ENCODE results near the gene HCN4.

Gene HCN4

GRCh38 chr15:73378089-73378488, 9.3 kb upstream of the HCN4 start:
- DNase-seq (ENCODE audit: low read depth in 2 of 2): no peak

GRCh38 chr15:73375755-73376305, 7.1 kb upstream of the HCN4 start:
- DNase-seq (ENCODE audit: low read depth in 2 of 2): no peak

- no peak for DNase-seq (ENCODE audit: low read depth in 2 of 2)
Measured at GRCh38 chr15:73375012-73375411, 6.3 kb upstream of the HCN4 start.

- no peak for DNase-seq (ENCODE audit: low read depth in 2 of 2)
Measured at GRCh38 chr15:73374604-73375003, 5.8 kb upstream of the HCN4 start.

- DNase-seq (ENCODE audit: low read depth in 2 of 2): no peak
Measured at GRCh38 chr15:73373221-73373620, 4.5 kb upstream of the HCN4 start.

- no peak for DNase-seq (ENCODE audit: low read depth in 2 of 2)
Measured at GRCh38 chr15:73371812-73372211, 3.1 kb upstream of the HCN4 start.

- DNase-seq (ENCODE audit: low read depth in 2 of 2): no peak
Measured at GRCh38 chr15:73370151-73370550, 1.4 kb upstream of the HCN4 start.

- DNase-seq (ENCODE audit: low read depth in 2 of 2): no peak
Measured at GRCh38 chr15:73369154-73369694, 466 bp upstream of the HCN4 start.

- DNase-seq (ENCODE audit: low read depth in 2 of 2): no peak
Measured at GRCh38 chr15:73367624-73368300, 996 bp downstream of the HCN4 start.

- DNase-seq (ENCODE audit: low read depth in 2 of 2): no peak
Measured at GRCh38 chr15:73366766-73367623, 1.8 kb downstream of the HCN4 start.

- DNase-seq (ENCODE audit: low read depth in 2 of 2): no peak
Measured at GRCh38 chr15:73364070-73364469, 4.7 kb downstream of the HCN4 start.

GRCh38 chr15:73362900-73363299, 5.9 kb downstream of the HCN4 start:
- DNase-seq (ENCODE audit: low read depth in 2 of 2): no peak

GRCh38 chr15:73361337-73361736, 7.4 kb downstream of the HCN4 start:
- DNase-seq (ENCODE audit: low read depth in 2 of 2): no peak

GRCh38 chr15:73359651-73360050, 9.1 kb downstream of the HCN4 start:
- no peak for DNase-seq (ENCODE audit: low read depth in 2 of 2)

GRCh38 chr15:73357999-73358665, 10.6 kb downstream of the HCN4 start:
- no peak for DNase-seq (ENCODE audit: low read depth in 2 of 2)

GRCh38 chr15:73355612-73356265, 13.0 kb downstream of the HCN4 start:
- no peak for DNase-seq (ENCODE audit: low read depth in 2 of 2)

GRCh38 chr15:73354241-73354640, 14.5 kb downstream of the HCN4 start:
- no peak for DNase-seq (ENCODE audit: low read depth in 2 of 2)

- no peak for DNase-seq (ENCODE audit: low read depth in 2 of 2)
Measured at GRCh38 chr15:73353734-73354133, 15.0 kb downstream of the HCN4 start.

- no peak for DNase-seq (ENCODE audit: low read depth in 2 of 2)
Measured at GRCh38 chr15:73352082-73352481, 16.7 kb downstream of the HCN4 start.

GRCh38 chr15:73349191-73349590, 19.6 kb downstream of the HCN4 start:
- no peak for DNase-seq (ENCODE audit: low read depth in 2 of 2)

GRCh38 chr15:73346735-73347312, 21.9 kb downstream of the HCN4 start:
- peak; percentile 42 to 55 for DNase-seq (ENCODE audit: low read depth in 2 of 2)
